Epithelial cell of esophagus (primary cell): Measurements from ENCODE around the gene ROBO1.

Experiments used
- DNase-seq: peaks from one replicate; pipeline ENCODE4 v3.0.0; 2010; ENCODE audit warnings: low read depth
- H3K4me3 ChIP-seq: 2 replicates; pipeline ENCODE4 v1.5.1; 2011; ENCODE audit warnings: mild to moderate bottlenecking, low read length, control low read depth
- CTCF ChIP-seq: IDR thresholded peaks from 2 replicates; pipeline ENCODE4 v1.5.1; 2011; ENCODE audit warnings: low read depth, mild to moderate bottlenecking, low read length, control low read depth, inconsistent platforms; ENCODE audit not compliant: insufficient read depth; ENCODE audit errors: missing control alignments

Gene ROBO1

GRCh38 chr3:78794431-78794830 lies 973.4 kb downstream of the ROBO1 start:
- DNase-seq: peak; percentile 65
- TF ChIP-seq CTCF: no peak
- H3K4me3 ChIP-seq: no peak overlapping the region

GRCh38 chr3:78792733-78793132 lies 975.1 kb downstream of the ROBO1 start:
- H3K4me3 ChIP-seq: no peak overlapping the region
- no peak for TF ChIP-seq CTCF
- DNase-seq: no peak

GRCh38 chr3:78792212-78792611 lies 975.6 kb downstream of the ROBO1 start:
- no peak for DNase-seq
- no peak for TF ChIP-seq CTCF
- H3K4me3 ChIP-seq: no peak overlapping the region

GRCh38 chr3:78791753-78792152 lies 976.0 kb downstream of the ROBO1 start:
- TF ChIP-seq CTCF: no peak
- H3K4me3 ChIP-seq: no peak overlapping the region
- DNase-seq: no peak

- no peak for TF ChIP-seq CTCF
- DNase-seq: no peak
- no peak overlapping the region for H3K4me3 ChIP-seq
These were observed 979.0 kb downstream of the ROBO1 start for GRCh38 chr3:78788839-78789238.

- no peak for TF ChIP-seq CTCF
- no peak for DNase-seq
- H3K4me3 ChIP-seq: no peak overlapping the region
These were observed 982.8 kb downstream of the ROBO1 start for GRCh38 chr3:78785004-78785403.

GRCh38 chr3:78781351-78781750 lies 986.4 kb downstream of the ROBO1 start:
- no peak for DNase-seq
- TF ChIP-seq CTCF: no peak
- H3K4me3 ChIP-seq: no peak overlapping the region
